Umbilical cord (tissue), 2 donors: ENCODE data around the gene CEBPB. TPM values are rescaled to one million over a fixed set of nuclear protein-coding genes. Genes with fewer than 3 reads are reported as not detected.
"Not testable (repeated sequence)": the region's sequence is repeated elsewhere in the genome, so short reads cannot be mapped to it uniquely, and the experiment has no call there.

Experiments
- DNase-seq: peaks from one replicate; pipeline ENCODE4 v3.0.0-alpha.2; 2015; ENCODE audit warnings: low spot score
- total RNA-seq: library from RNA; depleted of rRNA; stranded (reverse); fragments of >200 nt; gene quantifications from one replicate; pipeline ENCODE4 v1.2.3, GENCODE V29; 2014; ENCODE audit warnings: low replicate concordance; ENCODE audit not compliant: insufficient read depth

The CEBPB gene
- total RNA-seq, result 33.5 TPM

- peak; percentile 91 for DNase-seq
These were observed at the start of gene CEBPB for GRCh38 chr20:50190251-50191064. TSS of gene CEBPB (plus strand) at chr20:50190830. CDS start at chr20:50191034, 204 bp downstream.

GRCh38 chr20:50141018-50141675 lies 49.5 kb upstream of the CEBPB start:
- DNase-seq, result no peak

- no peak for DNase-seq
These were observed 48.6 kb upstream of the CEBPB start for GRCh38 chr20:50141811-50142561.

- no peak for DNase-seq
These were observed 47.8 kb upstream of the CEBPB start for GRCh38 chr20:50142812-50143211.

GRCh38 chr20:50144362-50144761 lies 46.3 kb upstream of the CEBPB start:
- no peak for DNase-seq

GRCh38 chr20:50145566-50145965 lies 45.1 kb upstream of the CEBPB start:
- no peak for DNase-seq

GRCh38 chr20:50146214-50146613 lies 44.4 kb upstream of the CEBPB start:
- no peak for DNase-seq

- peak; percentile 53 for DNase-seq
These were observed 43.6 kb upstream of the CEBPB start for GRCh38 chr20:50146732-50147662.

- no peak for DNase-seq
These were observed 41.0 kb upstream of the CEBPB start for GRCh38 chr20:50149481-50150254.

GRCh38 chr20:50151034-50151743 lies 39.4 kb upstream of the CEBPB start:
- DNase-seq, result peak; percentile 61

- DNase-seq, result peak; percentile 18
These were observed 38.1 kb upstream of the CEBPB start for GRCh38 chr20:50152394-50153152.

GRCh38 chr20:50153153-50153499 lies 37.5 kb upstream of the CEBPB start:
- DNase-seq, result no peak

- DNase-seq, result peak; percentile 95
These were observed 36.9 kb upstream of the CEBPB start, which contains the start of gene PEDS1 for GRCh38 chr20:50153500-50154377. TSS of gene PEDS1 (minus strand) at chr20:50153723. CDS start at chr20:50153637, 86 bp downstream.

GRCh38 chr20:50161494-50161893 lies 29.1 kb upstream of the CEBPB start:
- DNase-seq, result not testable (repeated sequence)

GRCh38 chr20:50163570-50164317 lies 26.9 kb upstream of the CEBPB start:
- DNase-seq, result no peak

- DNase-seq, result peak; percentile 100
These were observed 24.7 kb upstream of the CEBPB start for GRCh38 chr20:50165684-50166554.
